ENCODE measurements around the gene ARHGAP10.

ARHGAP10 gene

GRCh38 chr4:147731580-147732517, at the start of gene ARHGAP10:
Gene ARHGAP10, plus strand, starts transcription at chr4:147732088. Its CDS starts 214 bp downstream, at chr4:147732302.
- DNase-seq = no peak

GRCh38 chr4:147682755-147683154, 49.1 kb upstream of the ARHGAP10 start:
- no peak for DNase-seq

GRCh38 chr4:147683188-147683591, 48.7 kb upstream of the ARHGAP10 start:
- no peak for DNase-seq

- DNase-seq = peak; percentile 49
Observed at GRCh38 chr4:147683717-147684700, 47.9 kb upstream of the ARHGAP10 start, which contains the start of gene PRMT9. Gene PRMT9, minus strand, starts transcription at chr4:147684163. Its CDS starts 176 bp downstream, at chr4:147683987.

- no peak for DNase-seq
Observed at GRCh38 chr4:147689067-147689466, 42.8 kb upstream of the ARHGAP10 start.

- DNase-seq = no peak
Observed at GRCh38 chr4:147691820-147692219, 40.1 kb upstream of the ARHGAP10 start.

- no peak for DNase-seq
Observed at GRCh38 chr4:147693218-147693617, 38.7 kb upstream of the ARHGAP10 start.

- no peak for DNase-seq
Observed at GRCh38 chr4:147696866-147697265, 35.0 kb upstream of the ARHGAP10 start.

- no peak for DNase-seq
Observed at GRCh38 chr4:147704846-147705245, 27.0 kb upstream of the ARHGAP10 start.

GRCh38 chr4:147707892-147708672, 23.8 kb upstream of the ARHGAP10 start:
- peak; percentile 12 for DNase-seq

- no peak for DNase-seq
Observed at GRCh38 chr4:147709999-147710398, 21.9 kb upstream of the ARHGAP10 start.

- no peak for DNase-seq
Observed at GRCh38 chr4:147714575-147715401, 17.1 kb upstream of the ARHGAP10 start.

GRCh38 chr4:147717878-147718277, 14.0 kb upstream of the ARHGAP10 start:
- no peak for DNase-seq

GRCh38 chr4:147723326-147723725, 8.6 kb upstream of the ARHGAP10 start:
- DNase-seq = no peak

GRCh38 chr4:147724468-147725201, 7.3 kb upstream of the ARHGAP10 start:
- DNase-seq = no peak

GRCh38 chr4:147725673-147726072, 6.2 kb upstream of the ARHGAP10 start:
- DNase-seq = no peak

GRCh38 chr4:147727476-147728028, 4.3 kb upstream of the ARHGAP10 start:
- no peak for DNase-seq

GRCh38 chr4:147730333-147730732, 1.6 kb upstream of the ARHGAP10 start:
- no peak for DNase-seq

GRCh38 chr4:147732518-147733235, 789 bp downstream of the ARHGAP10 start:
- no peak for DNase-seq

All from NCI-H1694 treated with DMSO at 0.1 percent for 48 hours (cell line).